Thymus (tissue), 11 donors: Measurements from ENCODE around the gene ATRAID. TPM values are rescaled to one million over a fixed set of nuclear protein-coding genes. Genes with fewer than 3 reads are reported as not detected.
"Not testable (repeated sequence)": the region's sequence is repeated elsewhere in the genome, so short reads cannot be mapped to it uniquely, and the experiment has no call there.

Source experiments
- DNase-seq, 9 donors: peaks; one replicate each; pipeline ENCODE4 v3.0.0-alpha.2; 2013; ENCODE audit warnings: low spot score in 9 of 9, low read depth in 6 of 9, missing footprints in 1 of 9
- H3K27ac ChIP-seq, 2 donors: one replicate each; pipeline ENCODE4 v1.5.1; 2013; ENCODE audit warnings: control low read depth in 1 of 2, low read depth in 1 of 2, low read length in 1 of 2, mild to moderate bottlenecking in 1 of 2, moderate library complexity in 1 of 2
- H3K27me3 ChIP-seq, 2 donors: one replicate each; pipeline ENCODE4 v1.5.1; 2013; ENCODE audit warnings: low read length in 1 of 2; ENCODE audit not compliant: control insufficient read depth in 2 of 2, insufficient read depth in 1 of 2
- H3K36me3 ChIP-seq, 2 donors: one replicate each; pipeline ENCODE4 v1.5.1; 2013; ENCODE audit warnings: low read length in 1 of 2, mild to moderate bottlenecking in 1 of 2, moderate library complexity in 1 of 2; ENCODE audit not compliant: control insufficient read depth in 2 of 2, insufficient read depth in 2 of 2
- H3K4me1 ChIP-seq, 2 donors: one replicate each; pipeline ENCODE4 v1.5.1; 2013; ENCODE audit warnings: low read length in 2 of 2; ENCODE audit not compliant: control insufficient read depth in 2 of 2, insufficient read depth in 2 of 2
- H3K4me3 ChIP-seq, 2 donors: one replicate each; pipeline ENCODE4 v1.5.1; 2013; ENCODE audit warnings: low read length in 2 of 2, control low read depth in 1 of 2, mild to moderate bottlenecking in 1 of 2
- H3K9me3 ChIP-seq, 2 donors: one replicate each; pipeline ENCODE4 v1.5.1; 2013; ENCODE audit warnings: low read length in 1 of 2, mild to moderate bottlenecking in 1 of 2; ENCODE audit not compliant: control insufficient read depth in 2 of 2, insufficient read depth in 1 of 2
- WGBS: extraction: QIAGEN DNeasy Blood & Tissue Kit; methylation state at CpG from one replicate; pipeline ENCODE4 v1.1.7; 2013; 5-methylcytosine and 5-hydroxymethylcytosine counted together
- polyA plus RNA-seq: library from polyadenylated mRNA; stranded (reverse); fragments of 200-250 nt; gene quantifications from one replicate; pipeline ENCODE4 v1.2.3, GENCODE V29; 2013
- total RNA-seq: library from RNA; stranded (reverse); fragments of 120-200 nt; gene quantifications from one replicate; pipeline ENCODE4 v1.2.4, GENCODE V29; 2013
- donor health status: healthy.

The ATRAID gene
- total and polyA plus RNA-seq, 2 donors = 109 to 125 TPM

DNA sequence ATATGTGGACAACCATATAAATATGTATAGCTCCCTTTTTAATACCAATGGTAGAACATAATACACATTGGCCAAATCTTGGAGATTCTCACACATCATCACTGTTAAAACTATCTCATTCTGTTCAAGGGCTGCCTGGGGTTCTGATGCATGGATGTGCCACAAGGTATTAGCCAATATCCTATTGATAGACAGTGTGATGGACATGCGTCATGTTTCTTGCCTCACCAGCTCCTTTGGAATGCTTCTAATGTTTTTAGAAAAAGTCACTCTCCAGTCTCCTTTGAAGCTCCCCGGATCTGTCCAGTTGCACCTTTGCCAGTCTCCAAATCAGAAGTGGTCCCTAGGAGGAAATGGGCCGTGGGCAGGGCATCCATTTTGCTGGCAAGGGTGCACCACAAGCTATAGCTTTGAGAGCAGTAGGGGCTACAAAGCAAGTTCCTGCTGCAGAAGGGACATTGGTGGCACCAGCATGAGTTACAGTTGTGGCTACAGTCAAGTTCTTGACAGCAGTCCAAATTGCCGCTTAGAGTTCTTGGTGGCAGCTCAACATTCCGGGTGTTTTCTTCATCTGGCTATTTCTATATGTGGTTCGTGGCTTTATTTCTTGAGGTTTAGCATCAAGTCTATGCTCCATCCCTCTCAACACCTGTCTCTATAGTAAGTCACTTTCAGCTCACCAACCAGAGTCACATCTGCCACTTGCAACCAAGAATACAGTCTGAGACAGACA lies 25.1 kb upstream of the ATRAID start:
- Histone ChIP-seq H3K9me3 (no peaks in the 10 kb centered on the region), H3K4me1 (no peaks in the 10 kb centered on the region), H3K27ac (no peak overlapping the region), H3K36me3 (no peaks in the 10 kb centered on the region), H3K4me3 (no peak overlapping the region), H3K27me3 (peaks cover 0 to 2% of the 10 kb centered on the region in 2 donors)
- no peak for DNase-seq
- WGBS = 49% methylated on average over 6 of the region's 6 CpGs

DNA sequence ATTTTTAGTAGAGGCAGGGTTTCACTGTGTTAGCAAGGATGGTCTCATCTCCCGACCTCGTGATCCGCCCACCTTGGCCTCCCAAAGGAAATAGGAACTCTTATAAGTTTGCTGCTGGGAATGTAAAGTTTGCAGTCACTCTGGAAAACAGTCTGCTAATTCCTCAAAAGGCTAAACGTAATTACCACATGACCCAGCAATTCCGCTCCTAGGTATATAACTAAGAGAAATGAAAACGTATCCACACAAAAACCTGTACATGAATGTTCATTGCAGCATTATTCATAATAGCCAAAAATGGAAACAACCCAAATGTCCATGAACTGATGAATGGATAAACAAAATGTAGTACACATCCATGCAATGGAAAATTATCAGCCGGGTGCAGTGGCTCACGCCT lies 21.9 kb upstream of the ATRAID start:
- WGBS = 97% methylated on average over 8 of the region's 8 CpGs
- Histone ChIP-seq H3K4me3 (no peak overlapping the region), H3K36me3 (no peaks in the 10 kb centered on the region), H3K4me1 (no peaks in the 10 kb centered on the region), H3K27me3 (no peaks in the 10 kb centered on the region), H3K9me3 (no peaks in the 10 kb centered on the region), H3K27ac (no peak overlapping the region)
- DNase-seq = no peak

DNA sequence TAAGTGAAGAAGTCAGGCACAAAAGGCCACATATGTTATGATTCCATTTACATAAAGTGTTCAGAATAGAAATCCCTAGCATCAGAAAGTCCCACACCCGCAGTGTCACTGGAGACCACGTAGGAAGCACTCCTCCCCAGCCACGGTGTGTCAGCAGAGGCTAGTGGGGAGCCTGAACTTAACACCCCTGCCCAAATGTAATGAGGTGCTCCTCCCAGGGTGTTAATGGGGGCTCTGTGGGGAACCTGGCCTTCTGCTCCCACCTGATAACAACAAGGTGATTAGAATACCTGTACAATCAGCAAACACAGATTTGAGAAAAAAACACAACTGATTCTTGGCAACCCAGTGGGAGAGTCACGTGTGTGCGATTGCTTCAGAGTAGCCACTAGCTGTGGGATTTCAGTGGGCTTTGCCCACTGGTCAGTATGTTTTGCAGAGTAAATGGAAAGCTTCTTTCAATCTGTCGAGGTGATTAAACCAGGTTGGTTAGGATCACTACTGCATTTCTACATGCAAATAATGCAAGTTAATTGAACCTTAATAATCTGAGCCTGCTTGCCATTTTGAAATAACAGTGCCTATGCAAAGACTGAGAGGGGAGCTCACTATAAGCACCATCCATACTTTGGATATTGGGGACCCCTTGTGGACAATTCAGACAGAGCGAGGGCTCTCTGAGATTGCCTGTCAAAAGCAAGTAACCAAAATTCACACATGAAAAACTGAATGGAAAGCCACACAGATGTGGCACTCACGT lies 20.6 kb upstream of the ATRAID start:
- Histone ChIP-seq H3K9me3 (no peaks in the 10 kb centered on the region), H3K4me3 (no peak overlapping the region), H3K27me3 (no peaks in the 10 kb centered on the region), H3K36me3 (no peaks in the 10 kb centered on the region), H3K27ac (peak overlapping the region in 1 of 2 donors; percentile 18), H3K4me1 (no peaks in the 10 kb centered on the region)
- WGBS = 56% methylated on average over 8 of the region's 8 CpGs
- peak in 4 of 9 donors; percentile 17 to 50 (median 26) for DNase-seq

DNA sequence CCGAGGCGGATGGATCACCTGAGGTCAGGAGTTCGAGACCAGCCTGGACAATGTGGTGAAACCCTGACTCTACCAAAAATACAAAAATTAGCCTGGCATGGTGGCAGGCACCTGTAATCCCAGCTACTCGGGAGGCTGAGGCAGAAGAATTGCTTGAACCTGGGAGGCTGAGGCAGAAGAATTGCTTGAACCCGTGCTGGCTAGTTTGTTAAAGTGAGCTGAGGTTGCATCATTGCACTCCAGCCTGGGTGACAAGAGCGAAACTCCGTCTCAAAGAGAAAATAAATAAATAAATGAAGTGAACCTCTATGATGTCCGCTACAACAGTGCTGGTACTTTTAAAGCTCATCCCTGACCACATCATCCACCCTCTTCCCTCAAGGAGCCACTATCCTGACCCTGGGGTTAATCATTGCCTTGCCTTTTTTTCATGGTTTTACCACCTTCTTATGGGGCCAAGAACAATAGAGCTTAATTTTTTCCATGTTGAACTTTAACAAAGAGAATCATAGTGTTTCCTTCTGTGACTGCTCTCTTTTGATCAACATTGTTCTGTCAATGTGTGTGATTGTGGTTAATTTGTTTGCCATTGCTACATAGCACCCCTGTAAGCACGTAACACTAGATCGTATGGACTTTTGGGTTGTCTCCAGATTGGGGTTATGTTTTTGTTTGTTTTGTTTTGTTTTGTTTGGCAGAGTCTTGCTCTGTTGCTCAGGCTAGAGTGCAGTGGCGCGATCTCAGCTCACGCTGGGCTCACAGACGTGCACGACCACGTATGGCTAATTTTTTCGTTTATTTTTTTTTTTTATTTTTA lies 17.1 kb upstream of the ATRAID start:
- WGBS = 93% methylated on average over 17 of the region's 17 CpGs
- Histone ChIP-seq H3K9me3 (no peaks in the 10 kb centered on the region), H3K4me3 (no peak overlapping the region), H3K4me1 (no peaks in the 10 kb centered on the region), H3K27me3 (no peaks in the 10 kb centered on the region), H3K27ac (no peak overlapping the region), H3K36me3 (peaks cover 0 to 2% of the 10 kb centered on the region in 2 donors)
- no peak for DNase-seq

DNA sequence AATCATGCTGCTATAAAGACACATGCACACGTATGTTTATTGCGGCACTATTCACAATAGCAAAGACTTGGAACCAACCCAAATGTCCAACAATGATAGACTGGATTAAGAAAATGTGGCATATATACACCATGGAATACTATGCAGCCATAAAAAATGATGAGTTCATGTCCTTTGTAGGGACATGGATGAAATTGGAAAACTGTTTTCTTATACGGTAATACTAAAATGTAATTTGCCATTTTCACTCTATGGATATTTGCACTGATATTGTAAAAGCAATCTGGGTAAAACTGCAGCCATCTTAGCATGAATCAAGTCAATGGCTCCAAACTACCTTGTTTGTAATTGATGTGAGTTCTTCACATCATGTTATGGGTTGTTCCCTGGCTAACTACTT lies 16.0 kb upstream of the ATRAID start:
- WGBS = 98% methylated on average over 3 of the region's 3 CpGs
- not testable (repeated sequence) for H3K4me3 ChIP-seq, H3K9me3 ChIP-seq, H3K4me1 ChIP-seq, H3K27me3 ChIP-seq, DNase-seq, H3K36me3 ChIP-seq, H3K27ac ChIP-seq

DNA sequence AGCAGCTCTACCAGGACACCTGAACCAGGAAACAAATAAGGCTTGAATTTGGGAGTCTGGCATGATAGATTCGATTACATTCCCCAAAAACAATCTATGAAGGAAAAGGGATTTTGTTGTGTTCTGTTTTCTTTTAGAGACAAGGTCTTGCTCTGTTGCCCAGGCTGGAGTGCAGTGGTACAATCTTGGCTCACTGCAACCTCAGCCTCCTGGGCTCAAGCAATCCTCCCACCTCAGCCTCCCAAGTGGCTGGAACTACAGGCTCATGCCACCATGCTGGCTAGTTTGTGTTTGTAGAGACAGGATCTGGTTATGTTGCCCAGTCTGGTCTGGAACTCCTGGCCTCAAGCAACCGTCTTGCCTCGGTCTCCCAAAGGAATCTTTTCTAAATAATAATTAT lies 13.8 kb upstream of the ATRAID start:
- H3K4me3 ChIP-seq, H3K27me3 ChIP-seq, H3K9me3 ChIP-seq, H3K4me1 ChIP-seq, H3K27ac ChIP-seq, DNase-seq: not testable (repeated sequence)
- peaks cover 19 to 21% of the 10 kb centered on the region in 2 donors for H3K36me3 ChIP-seq
- WGBS = 95% methylated on average over 3 of the region's 3 CpGs

DNA sequence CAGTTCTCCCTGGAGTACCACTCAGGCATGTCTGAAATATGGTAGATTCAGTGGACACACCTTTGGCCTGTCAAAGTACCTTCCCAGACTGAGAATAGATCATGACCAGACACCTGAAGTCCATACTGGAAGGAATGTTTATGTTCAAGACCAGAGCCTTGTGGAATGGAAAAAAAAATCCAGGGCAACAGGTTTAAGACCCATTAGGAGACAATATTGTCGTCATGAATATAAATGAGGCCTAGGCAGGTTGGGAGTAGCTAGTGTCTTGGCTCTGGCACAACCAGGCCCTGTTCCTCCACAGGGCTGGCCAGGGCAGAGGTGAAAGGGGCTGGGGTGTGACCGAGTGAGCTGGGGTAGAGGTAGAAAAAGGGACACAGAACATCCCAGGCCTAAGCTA lies 13.2 kb upstream of the ATRAID start:
- no peak overlapping the region for H3K27ac ChIP-seq
- no peaks in the 10 kb centered on the region for H3K27me3 ChIP-seq
- H3K4me3 ChIP-seq = no peak overlapping the region
- no peaks in the 10 kb centered on the region for H3K4me1 ChIP-seq
- H3K36me3 ChIP-seq = peaks cover 23% of the 10 kb centered on the region in 2 donors
- no peaks in the 10 kb centered on the region for H3K9me3 ChIP-seq
- no peak for DNase-seq
- WGBS = 95% methylated on average over 2 of the region's 2 CpGs

DNA sequence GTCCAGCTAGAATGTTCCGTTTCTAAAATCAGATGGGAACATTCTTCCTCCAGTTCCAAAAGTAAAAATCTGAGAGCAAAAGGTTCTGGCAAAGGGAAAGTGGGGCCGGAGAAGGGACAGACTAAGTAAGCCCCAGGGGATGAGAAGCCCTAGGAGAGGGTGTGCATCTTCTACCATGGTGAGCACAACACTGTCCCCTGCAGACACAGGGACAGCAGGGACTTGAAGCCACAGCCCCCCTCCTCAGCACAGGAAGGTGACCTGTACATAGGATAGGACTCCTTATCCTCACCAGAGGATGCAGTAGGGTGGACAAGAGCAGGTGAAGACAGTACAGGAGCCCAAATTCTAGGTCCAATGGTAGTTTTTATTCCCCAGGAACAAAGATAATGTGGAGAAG lies 12.6 kb upstream of the ATRAID start:
- 99% methylated on average over 2 of the region's 2 CpGs for WGBS
- Histone ChIP-seq H3K9me3 (no peaks in the 10 kb centered on the region), H3K27ac (no peak overlapping the region), H3K27me3 (no peaks in the 10 kb centered on the region), H3K36me3 (peaks cover 27 to 29% of the 10 kb centered on the region in 2 donors), H3K4me3 (no peak overlapping the region), H3K4me1 (no peaks in the 10 kb centered on the region)
- no peak for DNase-seq

DNA sequence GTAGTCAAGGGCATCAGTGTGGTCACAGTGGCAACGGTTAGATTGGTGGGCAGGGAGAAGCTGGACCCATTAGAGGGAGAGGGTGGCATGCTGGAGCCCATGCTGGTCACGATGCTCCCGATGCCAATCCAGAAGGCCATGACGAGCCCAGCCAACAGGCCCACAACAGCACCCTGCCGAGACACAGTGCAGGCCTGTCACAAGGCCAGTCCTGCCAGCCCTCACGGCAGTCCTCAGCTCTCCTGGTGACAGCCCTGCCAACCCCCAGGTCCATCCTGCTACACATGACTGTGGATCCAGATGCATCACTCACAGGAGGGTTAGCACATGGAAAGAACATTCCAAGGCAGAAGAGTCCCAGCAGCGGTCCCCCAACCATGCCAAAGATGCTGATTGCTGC lies 10.2 kb upstream of the ATRAID start:
- no peaks in the 10 kb centered on the region for H3K4me1 ChIP-seq
- no peak overlapping the region for H3K4me3 ChIP-seq
- WGBS = 99% methylated on average over 7 of the region's 7 CpGs
- no peak overlapping the region for H3K27ac ChIP-seq
- DNase-seq = no peak
- H3K9me3 ChIP-seq = no peaks in the 10 kb centered on the region
- H3K27me3 ChIP-seq = no peaks in the 10 kb centered on the region
- H3K36me3 ChIP-seq = peaks cover 47 to 49% of the 10 kb centered on the region in 2 donors
